ENCODE results near the gene DYSF. TPM values are rescaled to one million over a fixed set of nuclear protein-coding genes. Genes with fewer than 3 reads are reported as not detected.

Gene DYSF
- total RNA-seq, 1 experiment from 2014 or later: 0.89 TPM

- TF ChIP-seq, protein P1, sequence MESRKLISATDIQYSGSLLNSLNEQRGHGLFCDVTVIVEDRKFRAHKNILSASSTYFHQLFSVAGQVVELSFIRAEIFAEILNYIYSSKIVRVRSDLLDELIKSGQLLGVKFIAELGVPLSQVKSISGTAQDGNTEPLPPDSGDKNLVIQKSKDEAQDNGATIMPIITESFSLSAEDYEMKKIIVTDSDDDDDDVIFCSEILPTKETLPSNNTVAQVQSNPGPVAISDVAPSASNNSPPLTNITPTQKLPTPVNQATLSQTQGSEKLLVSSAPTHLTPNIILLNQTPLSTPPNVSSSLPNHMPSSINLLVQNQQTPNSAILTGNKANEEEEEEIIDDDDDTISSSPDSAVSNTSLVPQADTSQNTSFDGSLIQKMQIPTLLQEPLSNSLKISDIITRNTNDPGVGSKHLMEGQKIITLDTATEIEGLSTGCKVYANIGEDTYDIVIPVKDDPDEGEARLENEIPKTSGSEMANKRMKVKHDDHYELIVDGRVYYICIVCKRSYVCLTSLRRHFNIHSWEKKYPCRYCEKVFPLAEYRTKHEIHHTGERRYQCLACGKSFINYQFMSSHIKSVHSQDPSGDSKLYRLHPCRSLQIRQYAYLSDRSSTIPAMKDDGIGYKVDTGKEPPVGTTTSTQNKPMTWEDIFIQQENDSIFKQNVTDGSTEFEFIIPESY (IDR thresholded peaks at IDR 0.05; ENCODE audit: extremely low read depth, insufficient replicate concordance, low read length): no peak
- TF ChIP-seq ZNF274 (IDR thresholded peaks at IDR 0.05; ENCODE audit: low read depth, low read length): no peak
- no peak for TF ChIP-seq RAD21 (IDR thresholded peaks at IDR 0.05; ENCODE audit: low read depth)
- TF ChIP-seq TCF7L2 (IDR thresholded peaks at IDR 0.05; ENCODE audit: borderline replicate concordance, extremely low read depth, insufficient read depth, insufficient read length): no peak
- no peak for TF ChIP-seq CEBPB (IDR thresholded peaks at IDR 0.05; ENCODE audit: low read depth)
- TF ChIP-seq EZH2 (IDR thresholded peaks at IDR 0.05): no peak
- no peak for TF ChIP-seq ATF3 (IDR thresholded peaks at IDR 0.05)
- TF ChIP-seq, protein P2, sequence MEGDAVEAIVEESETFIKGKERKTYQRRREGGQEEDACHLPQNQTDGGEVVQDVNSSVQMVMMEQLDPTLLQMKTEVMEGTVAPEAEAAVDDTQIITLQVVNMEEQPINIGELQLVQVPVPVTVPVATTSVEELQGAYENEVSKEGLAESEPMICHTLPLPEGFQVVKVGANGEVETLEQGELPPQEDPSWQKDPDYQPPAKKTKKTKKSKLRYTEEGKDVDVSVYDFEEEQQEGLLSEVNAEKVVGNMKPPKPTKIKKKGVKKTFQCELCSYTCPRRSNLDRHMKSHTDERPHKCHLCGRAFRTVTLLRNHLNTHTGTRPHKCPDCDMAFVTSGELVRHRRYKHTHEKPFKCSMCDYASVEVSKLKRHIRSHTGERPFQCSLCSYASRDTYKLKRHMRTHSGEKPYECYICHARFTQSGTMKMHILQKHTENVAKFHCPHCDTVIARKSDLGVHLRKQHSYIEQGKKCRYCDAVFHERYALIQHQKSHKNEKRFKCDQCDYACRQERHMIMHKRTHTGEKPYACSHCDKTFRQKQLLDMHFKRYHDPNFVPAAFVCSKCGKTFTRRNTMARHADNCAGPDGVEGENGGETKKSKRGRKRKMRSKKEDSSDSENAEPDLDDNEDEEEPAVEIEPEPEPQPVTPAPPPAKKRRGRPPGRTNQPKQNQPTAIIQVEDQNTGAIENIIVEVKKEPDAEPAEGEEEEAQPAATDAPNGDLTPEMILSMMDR (IDR thresholded peaks at IDR 0.05 in 2 of 3, conservative IDR thresholded peaks at IDR 0.05 in 1 of 3; ENCODE audit: borderline replicate concordance in 1 of 3, insufficient read depth in 1 of 3, low read depth in 2 of 3, low read length in 2 of 3): no peak
- no peak for TF ChIP-seq EZH2phosphoT487 (IDR thresholded peaks at IDR 0.05; ENCODE audit: borderline replicate concordance)
These were observed 1.1 kb downstream of the DYSF start (continued) for GRCh38 chr2:71454221-71455010.
